ENCODE results near the gene SCNN1B. TPM values are rescaled to one million over a fixed set of nuclear protein-coding genes. Genes with fewer than 3 reads are reported as not detected.

SCNN1B gene
- total and polyA plus RNA-seq, 2 of the 13 experiments (the other 11 are each of a cell fraction or from before 2014, with no cell fraction given) = not detected

DNA sequence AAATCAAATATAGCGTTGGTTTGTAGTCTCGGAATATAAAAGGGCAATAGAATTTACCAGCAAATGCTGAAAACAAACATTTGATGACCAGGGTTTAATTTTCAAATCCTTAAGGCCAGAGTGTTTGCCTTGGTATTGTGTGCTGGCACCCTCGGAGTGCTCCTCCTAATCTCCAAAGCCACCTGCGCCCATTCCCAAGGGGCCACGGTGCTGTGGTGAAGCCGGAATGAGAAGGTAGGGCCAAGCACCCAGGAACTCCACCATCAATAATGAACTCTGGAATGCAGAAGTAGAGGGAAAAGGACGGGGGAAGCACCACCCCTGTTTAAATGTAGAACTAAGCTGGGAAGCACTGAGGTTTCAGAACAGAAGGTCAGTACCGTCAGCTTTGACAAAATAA is 99.0 kb downstream of the SCNN1B start:
- no peak overlapping the region for H3K27ac ChIP-seq (ENCODE audit: extremely low read length, insufficient read depth, low read length)
- no peak overlapping the region for H2AFZ ChIP-seq (ENCODE audit: low read length)
- peaks cover 31 to 77% of the 10 kb centered on the region in 2 experiments for H3K36me3 ChIP-seq (replicated peaks in 1 of 2; ENCODE audit: control insufficient read depth in 1 of 2, insufficient read depth in 2 of 2, low read length in 2 of 2)
- H3K9ac ChIP-seq (ENCODE audit: insufficient read depth, low read depth, low read length) = no peak overlapping the region
- H3K27me3 ChIP-seq (ENCODE audit: control insufficient read depth in 1 of 2, insufficient read depth in 2 of 2, low read length in 2 of 2) = no peaks in the 10 kb centered on the region
- no peaks in the 10 kb centered on the region for H3K79me2 ChIP-seq (ENCODE audit: insufficient read depth, low read length)
- no peak overlapping the region for H3K4me3 ChIP-seq (replicated peaks in 1 of 3; ENCODE audit: insufficient read depth in 1 of 3, low read depth in 2 of 3, low read length in 3 of 3)
- ATAC-seq = no peak
- H3K4me2 ChIP-seq (ENCODE audit: low read depth, low read length) = no peak overlapping the region
- no peaks in the 10 kb centered on the region for H3K9me3 ChIP-seq (ENCODE audit: low read length)
- CTCF ChIA-PET (ENCODE audit: low intra/inter-chr PET ratio, low total read pairs) = no interaction called here
- in situ Hi-C loops (cut with HindIII; ENCODE audit: extremely low pct_ligation_motif_present, low pct_unique_long_range_greater_than_20kb) = no loop called here
- intact Hi-C loops (cut with micrococcal nuclease; ENCODE audit: unreplicated experiment) = no loop called here
- DNase-seq (ENCODE audit: low spot score) = no peak
- no peaks in the 10 kb centered on the region for H4K20me1 ChIP-seq (ENCODE audit: insufficient read depth, low read length)
- BruUV-seq (replicated peaks) = no TSS peak
- 96% methylated on average over 8 of the region's 8 CpGs for WGBS (ENCODE audit: low lambda C conversion rate)
- POLR2A ChIA-PET = no interaction called here
- H3K4me1 ChIP-seq (ENCODE audit: insufficient read depth, low read length) = no peaks in the 10 kb centered on the region
- no peak for FAIRE-seq
- TF ChIP-seq, protein P1, sequence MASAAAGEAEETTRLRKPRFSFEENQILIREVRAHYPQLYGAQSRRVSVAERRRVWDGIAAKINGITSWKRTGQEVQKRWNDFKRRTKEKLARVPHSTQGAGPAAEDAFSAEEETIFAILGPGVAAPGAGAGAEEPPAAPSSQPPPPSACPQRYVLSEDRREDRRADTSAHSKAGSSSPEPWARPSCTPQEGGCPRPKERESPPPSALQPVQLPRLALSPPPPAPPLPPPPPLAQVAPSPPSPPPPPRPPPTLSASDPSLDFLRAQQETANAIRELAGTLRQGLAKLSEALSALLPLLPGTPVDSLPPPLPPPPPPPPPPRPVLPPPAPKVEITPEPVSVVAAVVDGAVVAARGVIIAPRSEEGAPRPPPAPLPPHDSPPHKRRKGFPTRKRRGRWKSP (CRISPR knock-in tag; IDR thresholded peaks at IDR 0.05) = no peak

DNA sequence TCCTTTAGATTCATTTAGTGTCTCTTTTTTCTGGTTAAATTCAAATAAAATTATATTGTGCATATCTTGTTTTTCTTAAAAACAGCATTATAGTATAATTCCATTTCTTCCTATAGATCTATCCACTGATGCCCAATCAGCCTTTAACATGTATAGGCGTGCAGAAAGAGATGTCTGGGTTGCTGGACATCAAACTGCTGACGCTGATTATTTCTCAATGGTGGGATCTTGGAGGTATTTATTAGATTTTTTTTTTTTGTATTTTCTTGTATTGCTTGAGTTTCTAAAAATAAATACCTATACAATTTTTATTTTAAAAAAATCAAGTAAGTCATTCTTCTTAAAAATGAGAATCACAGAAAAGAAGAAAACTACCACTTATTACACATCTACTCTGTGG is 100.0 kb downstream of the SCNN1B start:
- no TSS peak for BruUV-seq (replicated peaks)
- no peak overlapping the region for H3K4me2 ChIP-seq (ENCODE audit: low read depth, low read length)
- no peaks in the 10 kb centered on the region for H4K20me1 ChIP-seq (ENCODE audit: insufficient read depth, low read length)
- no peaks in the 10 kb centered on the region for H3K79me2 ChIP-seq (ENCODE audit: insufficient read depth, low read length)
- FAIRE-seq (no peak), ATAC-seq (no peak), DNase-seq (ENCODE audit: low spot score) (no peak)
- POLR2A ChIA-PET = no interaction called here
- no peaks in the 10 kb centered on the region for H3K27me3 ChIP-seq (ENCODE audit: control insufficient read depth in 1 of 2, insufficient read depth in 2 of 2, low read length in 2 of 2)
- H3K27ac ChIP-seq (ENCODE audit: extremely low read length, insufficient read depth, low read length) = no peak overlapping the region
- peaks cover 31 to 86% of the 10 kb centered on the region in 2 experiments for H3K36me3 ChIP-seq (replicated peaks in 1 of 2; ENCODE audit: control insufficient read depth in 1 of 2, insufficient read depth in 2 of 2, low read length in 2 of 2)
- intact Hi-C loops (cut with micrococcal nuclease; ENCODE audit: unreplicated experiment) (no loop called here), in situ Hi-C loops (cut with HindIII; ENCODE audit: extremely low pct_ligation_motif_present, low pct_unique_long_range_greater_than_20kb) (no loop called here)
- no peak overlapping the region for H2AFZ ChIP-seq (ENCODE audit: low read length)
- no peaks in the 10 kb centered on the region for H3K4me1 ChIP-seq (ENCODE audit: insufficient read depth, low read length)
- 99% methylated on average over 2 of the region's 2 CpGs for WGBS (ENCODE audit: low lambda C conversion rate)
- peak; percentile 58 to 77; a peak in 3 of 4 replicates for TF ChIP-seq MAFK (conservative IDR thresholded peaks at IDR 0.05 in 1 of 2, IDR thresholded peaks at IDR 0.05 in 1 of 2; ENCODE audit: low read length in 2 of 2)
- peak; percentile 46; the same call in 1 of the 2 replicates for TF ChIP-seq MAFF (IDR thresholded peaks at IDR 0.05; ENCODE audit: low read depth, low read length)
- TF ChIP-seq, protein P2, sequence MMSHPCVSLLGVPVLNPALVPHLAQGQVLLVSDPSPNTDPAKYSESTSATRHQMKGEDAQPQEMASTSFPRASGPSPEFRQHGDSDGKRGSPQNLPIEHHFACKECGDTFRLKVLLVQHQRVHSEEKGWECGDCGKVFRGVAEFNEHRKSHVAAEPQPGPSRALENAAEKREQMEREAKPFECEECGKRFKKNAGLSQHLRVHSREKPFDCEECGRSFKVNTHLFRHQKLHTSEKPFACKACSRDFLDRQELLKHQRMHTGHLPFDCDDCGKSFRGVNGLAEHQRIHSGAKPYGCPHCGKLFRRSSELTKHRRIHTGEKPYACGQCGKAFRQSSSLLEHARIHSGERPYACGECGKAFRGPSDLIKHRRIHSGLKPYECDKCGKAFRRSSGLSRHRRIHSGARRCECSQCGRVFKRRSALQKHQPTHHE (CRISPR knock-in tag; IDR thresholded peaks at IDR 0.05; ENCODE audit: borderline replicate concordance) = no peak
- H3K4me3 ChIP-seq (replicated peaks in 1 of 3; ENCODE audit: insufficient read depth in 1 of 3, low read depth in 2 of 3, low read length in 3 of 3) = no peak overlapping the region
- no peak overlapping the region for H3K9ac ChIP-seq (ENCODE audit: insufficient read depth, low read depth, low read length)
- CTCF ChIA-PET (ENCODE audit: low intra/inter-chr PET ratio, low total read pairs) = no interaction called here
- no peaks in the 10 kb centered on the region for H3K9me3 ChIP-seq (ENCODE audit: low read length)

All from HepG2 (cell line).